K562 (cell line): ENCODE measurements around the gene PRKAG2. TPM values are rescaled to one million over a fixed set of nuclear protein-coding genes. Genes with fewer than 3 reads are reported as not detected.

Source experiments
- ATAC-seq: fragments of 200-7000 bp; cut with Tn5 transposase; 3 replicates; pipeline ENCODE4 v1.9.1; 2020; ENCODE audit warnings: moderate library complexity
- BruUV-seq: library from RNA; stranded (reverse); fragments of 400-500 nt; replicated peaks from 2 replicates; lab custom pipeline; 2021; lab: Mats Ljungman, UMichigan
- CTCF ChIA-PET: fragments of 300-600 bp; formaldehyde crosslinking; extraction: SDS; loops from one replicate; lab custom pipeline; 2021; ENCODE audit warnings: low intra/inter-chr PET ratio; lab: Yijun Ruan, JAX
- POLR2A ChIA-PET: fragments of 300-600, 350-650 bp; sonication (Branson Sonifier 250); formaldehyde crosslinking; extraction: SDS; loops from one replicate; lab custom pipeline; 2021; ENCODE audit warnings: antibody characterized with exemption, inconsistent platforms; lab: Yijun Ruan, JAX
- DNase-seq, 4 experiments: peaks; one replicate each; pipeline versions ENCODE4 v3.0.0 to v3.0.0-alpha.2; 2011 to 2018; ENCODE audit warnings: low spot score in 3 of 4, mixed read lengths in 3 of 4; ENCODE audit errors: extremely low read depth in 1 of 4
- FAIRE-seq: peaks from 2 replicates; lab custom pipeline; 2011; peaks lifted over from hg19 to GRCh38; lab: Jason Lieb, UNC
- H2AFZ ChIP-seq: 2 replicates; pipeline ENCODE4 v1.6.0; 2011; ENCODE audit warnings: low read depth, low read length, control low read depth, inconsistent platforms
- H3K27ac ChIP-seq: fragments of 200-600 bp; 3 replicates; pipeline ENCODE4 v1.8.0; 2011; ENCODE audit warnings: low read depth, mild to moderate bottlenecking, control low read depth, inconsistent platforms, low read length, moderate library complexity, mixed read lengths; ENCODE audit errors: extremely low read depth
- H3K27me3 ChIP-seq, 2 experiments: fragments of 300-600 bp in 1 of 2; 2 replicates in 1 of 2; 3 replicates in 1 of 2; pipeline versions ENCODE4 v1.6.0 to v1.8.0; 2011; ENCODE audit warnings: inconsistent platforms in 2 of 2, low read length in 2 of 2, mild to moderate bottlenecking in 1 of 2, mixed read lengths in 1 of 2, moderate library complexity in 1 of 2; ENCODE audit not compliant: control insufficient read depth in 2 of 2, insufficient read depth in 2 of 2
- H3K36me3 ChIP-seq: fragments of 300-600 bp; 3 replicates; pipeline ENCODE4 v1.8.0; 2011; ENCODE audit warnings: mild to moderate bottlenecking, low read length, inconsistent platforms; ENCODE audit not compliant: control insufficient read depth, insufficient read depth
- H3K4me1 ChIP-seq, 2 experiments: fragments of 200-600 bp in 1 of 2; replicated peaks in 1 of 2; 2 replicates in 1 of 2; 3 replicates in 1 of 2; pipeline versions ENCODE4 v1.5.1 to v1.8.0; 2011; ENCODE audit warnings: inconsistent platforms in 2 of 2, low read length in 2 of 2, mild to moderate bottlenecking in 1 of 2, mixed read lengths in 1 of 2, moderate library complexity in 1 of 2; ENCODE audit not compliant: control insufficient read depth in 2 of 2, insufficient read depth in 2 of 2
- H3K4me2 ChIP-seq: 2 replicates; pipeline ENCODE4 v1.6.1; 2011; ENCODE audit warnings: low read length, control low read depth, inconsistent platforms, mixed read lengths; ENCODE audit not compliant: insufficient read depth
- H3K4me3 ChIP-seq: fragments of 200-600 bp; sonication (generic), shearing (Covaris generic); 2 replicates; pipeline ENCODE4 v1.5.1; 2016; ENCODE audit warnings: control low read depth, inconsistent platforms
- H3K79me2 ChIP-seq: fragments of 200-600 bp; 3 replicates; pipeline ENCODE4 v1.8.0; 2011; ENCODE audit warnings: low read length, inconsistent platforms; ENCODE audit not compliant: control insufficient read depth, insufficient read depth
- H3K9ac ChIP-seq, 2 experiments: 2 replicates each; pipeline versions ENCODE4 v1.6.0 to v1.6.1; 2011; ENCODE audit warnings: low read depth in 2 of 2, low read length in 2 of 2, control low read depth in 1 of 2, inconsistent platforms in 1 of 2, mild to moderate bottlenecking in 1 of 2, mixed read lengths in 1 of 2; ENCODE audit not compliant: insufficient read depth in 1 of 2
- H3K9me1 ChIP-seq: one replicate; pipeline ENCODE4 v1.6.0; 2011; ENCODE audit warnings: inconsistent platforms, mild to moderate bottlenecking, low read length, moderate library complexity; ENCODE audit not compliant: control insufficient read depth, insufficient read depth
- H3K9me3 ChIP-seq: replicated peaks from 2 replicates; pipeline ENCODE4 v1.5.1; 2011; ENCODE audit warnings: low read depth, low read length, inconsistent platforms; ENCODE audit not compliant: control insufficient read depth, insufficient read depth
- H4K20me1 ChIP-seq: replicated peaks from 2 replicates; pipeline ENCODE4 v1.6.1; 2011; ENCODE audit warnings: low read length, inconsistent platforms, mixed read lengths; ENCODE audit not compliant: control insufficient read depth, insufficient read depth
- ARID4B ChIP-seq: sonication (generic); formaldehyde crosslinking; IDR thresholded peaks from 2 replicates; pipeline ENCODE4 v1.8.0; 2022; ENCODE audit warnings: mild to moderate bottlenecking, missing genetic modification reagents
- ATF2 ChIP-seq: sonication (generic); formaldehyde crosslinking; IDR thresholded peaks from 2 replicates; pipeline ENCODE4 v1.8.1; 2022; ENCODE audit warnings: missing genetic modification reagents
- EZH2 ChIP-seq: IDR thresholded peaks from 2 replicates; pipeline ENCODE4 v1.6.1; 2012; ENCODE audit warnings: low read depth, mild to moderate bottlenecking, inconsistent platforms, low read length, borderline replicate concordance
- KDM5B ChIP-seq: fragments of 200-600 bp; sonication (generic); IDR thresholded peaks from 2 replicates; pipeline ENCODE4 v1.6.1; 2012; ENCODE audit warnings: low read depth, mild to moderate bottlenecking, moderate library complexity, low read length, control low read depth, inconsistent platforms; ENCODE audit not compliant: insufficient replicate concordance
- U2AF2 ChIP-seq: fragments of 200-400 bp; formaldehyde crosslinking; optimal IDR thresholded peaks from 2 replicates; pipeline ENCODE3; 2017; ENCODE audit warnings: low read depth, mild to moderate bottlenecking, low read length
- WGBS: fragments of 100-300 bp; shearing (Covaris generic); methylation state at CpG from one replicate; pipeline ENCODE4 v1.1.6; 2016; ENCODE audit warnings: low coverage, mixed read lengths; ENCODE audit not compliant: insufficient coverage; ENCODE audit errors: missing lambda C conversion rate; 5-methylcytosine and 5-hydroxymethylcytosine counted together
- in situ Hi-C: fragments of 300-500 bp; cut with MboI; formaldehyde crosslinking; loops from 4 replicates; pipeline ENCODE4 v1.15.0; 2018; ENCODE audit warnings: inconsistent platforms, mixed read lengths
- intact Hi-C: fragments of 100-400 bp; cut with micrococcal nuclease; formaldehyde crosslinking; loops from 2 replicates; pipeline ENCODE4 v1.14.2; 2022
- polyA plus RNA-seq, 8 experiments: library from polyadenylated mRNA; depleted of rRNA in 4 of 8; stranded (reverse) in 5 of 8; unstranded in 3 of 8; fragments of >200 nt; fragmentation: Nextera tagmentation in 2 of 8; fragmentation: Illumina TruSeq in 1 of 8; extraction: Ambion mirVana in 2 of 8; extraction: Trizol in 1 of 8; gene quantifications; 2 replicates each; pipeline versions ENCODE4 v1.2.1 to v1.2.3, GENCODE V29; 2011 to 2014; ENCODE audit warnings: inconsistent platforms in 1 of 8, missing spikeins in 1 of 8
- total RNA-seq, 7 experiments: library from RNA; depleted of rRNA in 6 of 7; stranded (reverse); fragments of >200 nt in 6 of 7; fragmentation: Illumina TruSeq in 2 of 7; extraction: Trizol in 2 of 7; gene quantifications; 2 replicates each; pipeline versions ENCODE4 v1.2.1 to v1.2.3, GENCODE V29; 2011 to 2021; ENCODE audit warnings: low replicate concordance in 1 of 7
- TF ChIP-seq, protein P1 (sequence below), 2 experiments: fragments of 450-650 bp in 1 of 2; sonication (generic) in 1 of 2; formaldehyde crosslinking in 1 of 2; IDR thresholded peaks in 1 of 2; conservative IDR thresholded peaks in 1 of 2; 2 replicates each; pipeline versions ENCODE4 v1.6.1 to v1.8.1; 2016 to 2023; ENCODE audit warnings: mild to moderate bottlenecking in 2 of 2, moderate library complexity in 2 of 2, inconsistent platforms in 1 of 2, missing genetic modification reagents in 1 of 2
- TF ChIP-seq, protein P2 (sequence below): IDR thresholded peaks from 2 replicates; pipeline ENCODE4 v1.6.1; 2011; ENCODE audit not compliant: insufficient read length; ENCODE audit errors: extremely low read depth
- TF ChIP-seq, protein P3 (sequence below), 2 experiments: IDR thresholded peaks; 2 replicates each; pipeline ENCODE4 v1.6.1; 2011; ENCODE audit warnings: borderline replicate concordance in 1 of 2, control low read depth in 1 of 2, low read depth in 1 of 2, low read length in 1 of 2, mild to moderate bottlenecking in 1 of 2, mixed read lengths in 1 of 2, moderate library complexity in 1 of 2; ENCODE audit not compliant: insufficient read depth in 1 of 2, insufficient read length in 1 of 2, poor library complexity in 1 of 2, severe bottlenecking in 1 of 2; ENCODE audit errors: extremely low read depth in 1 of 2

Gene PRKAG2
- total and polyA plus RNA-seq, 9 of the 15 experiments (the other 6 are each of a cell fraction or from before 2014, with no cell fraction given): 0.99 to 5.6 (median 3.3) TPM

DNA sequence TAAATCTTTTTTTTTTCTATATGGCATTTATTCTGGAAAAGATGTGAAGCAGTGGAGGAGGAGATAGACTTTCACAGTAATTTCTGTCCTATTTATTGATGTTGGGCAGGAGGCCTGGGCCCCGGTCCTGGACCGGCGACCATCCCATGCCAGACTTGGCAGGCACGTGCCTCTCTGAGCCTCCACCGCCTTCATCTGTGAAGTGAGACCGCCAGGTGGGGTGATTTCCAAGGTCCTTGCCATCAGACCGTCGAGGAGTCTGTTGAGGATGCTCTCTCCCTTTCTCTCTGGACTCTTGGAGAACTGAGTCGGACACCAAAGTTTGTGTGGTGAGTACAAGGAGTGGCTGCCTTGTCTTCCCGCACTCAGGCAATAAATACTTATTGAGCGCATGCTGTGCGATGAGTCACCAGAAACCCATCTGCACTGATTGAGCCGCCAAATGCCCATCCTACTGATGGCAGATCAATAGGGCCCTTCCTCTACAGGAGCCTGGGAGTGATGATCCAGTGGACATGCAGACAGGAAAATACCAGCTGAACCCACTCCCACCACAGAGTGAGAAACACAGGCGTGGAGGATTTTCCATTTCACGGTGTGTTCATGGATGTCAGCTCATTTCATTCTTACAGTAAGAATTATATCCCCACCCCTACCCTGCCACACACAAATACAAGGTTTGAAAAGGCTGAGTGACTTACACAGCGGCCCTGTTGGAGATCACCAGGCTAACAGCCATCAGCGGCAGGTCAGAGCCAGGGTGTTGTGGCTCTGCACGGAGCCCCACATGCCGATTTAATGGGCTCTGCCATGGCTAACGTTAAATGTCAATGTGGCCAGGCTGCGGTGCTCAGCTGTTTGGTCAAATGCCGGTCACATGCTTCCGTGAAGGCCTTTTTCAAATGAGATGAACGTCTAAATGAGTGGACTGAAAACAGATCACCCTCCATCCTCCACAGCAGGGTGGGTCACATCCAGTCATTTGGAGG is 11.5 kb upstream of the PRKAG2 start:
- FAIRE-seq (no peak), DNase-seq (no peak), ATAC-seq (peak; percentile 64; the same call in 2 of the 3 replicates)
- Histone ChIP-seq H3K9ac (no peak overlapping the region), H3K9me1 (no peaks in the 10 kb centered on the region), H3K4me1 (no peaks in the 10 kb centered on the region; a peak in 1 of 5 replicates), H3K9me3 (no peaks in the 10 kb centered on the region), H3K27ac (no peak overlapping the region), H3K4me2 (no peak overlapping the region), H2AFZ (no peak overlapping the region), H3K79me2 (no peaks in the 10 kb centered on the region), H3K27me3 (peaks cover 55 to 87% of the 10 kb centered on the region in 2 experiments), H4K20me1 (no peaks in the 10 kb centered on the region; the same call in 1 of the 2 replicates), H3K36me3 (no peaks in the 10 kb centered on the region), H3K4me3 (no peak overlapping the region)
- in situ Hi-C loops (no loop called here), intact Hi-C loops (no loop called here)
- ChIA-PET CTCF (no interaction called here), POLR2A (interaction anchor here (0.6 to 0.8 kb wide), 2 partner anchors 34 to 510 kb away, joined by 3 read pairs; no protein-coding TSS in a partner anchor)
- WGBS: 5% methylated on average over 24 of the region's 24 CpGs
- no TSS peak for BruUV-seq
- TF ChIP-seq, protein P1, sequence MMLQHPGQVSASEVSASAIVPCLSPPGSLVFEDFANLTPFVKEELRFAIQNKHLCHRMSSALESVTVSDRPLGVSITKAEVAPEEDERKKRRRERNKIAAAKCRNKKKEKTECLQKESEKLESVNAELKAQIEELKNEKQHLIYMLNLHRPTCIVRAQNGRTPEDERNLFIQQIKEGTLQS (IDR thresholded peaks at IDR 0.05): peak; percentile 7; the same call in 1 of the 2 replicates
- TF ChIP-seq, protein P1 (CRISPR knock-in tag; conservative IDR thresholded peaks at IDR 0.05): no peak
- 0 out of 2 replicates have a peak, but pooled peaks have one; percentile 38 for TF ChIP-seq EZH2
- TF ChIP-seq, protein P2, sequence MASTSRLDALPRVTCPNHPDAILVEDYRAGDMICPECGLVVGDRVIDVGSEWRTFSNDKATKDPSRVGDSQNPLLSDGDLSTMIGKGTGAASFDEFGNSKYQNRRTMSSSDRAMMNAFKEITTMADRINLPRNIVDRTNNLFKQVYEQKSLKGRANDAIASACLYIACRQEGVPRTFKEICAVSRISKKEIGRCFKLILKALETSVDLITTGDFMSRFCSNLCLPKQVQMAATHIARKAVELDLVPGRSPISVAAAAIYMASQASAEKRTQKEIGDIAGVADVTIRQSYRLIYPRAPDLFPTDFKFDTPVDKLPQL: no peak
- no peak for TF ChIP-seq ATF2 (CRISPR knock-in tag)
- TF ChIP-seq KDM5B: no peak
- no peak for TF ChIP-seq U2AF2
- no peak for TF ChIP-seq ARID4B (CRISPR knock-in tag)
- TF ChIP-seq, protein P3, sequence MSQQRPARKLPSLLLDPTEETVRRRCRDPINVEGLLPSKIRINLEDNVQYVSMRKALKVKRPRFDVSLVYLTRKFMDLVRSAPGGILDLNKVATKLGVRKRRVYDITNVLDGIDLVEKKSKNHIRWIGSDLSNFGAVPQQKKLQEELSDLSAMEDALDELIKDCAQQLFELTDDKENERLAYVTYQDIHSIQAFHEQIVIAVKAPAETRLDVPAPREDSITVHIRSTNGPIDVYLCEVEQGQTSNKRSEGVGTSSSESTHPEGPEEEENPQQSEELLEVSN (IDR thresholded peaks at IDR 0.05; ENCODE audit: borderline replicate concordance in 1 of 2, extremely low read depth in 1 of 2, insufficient read depth in 1 of 2, insufficient read length in 1 of 2, low read depth in 1 of 2, low read length in 1 of 2, poor library complexity in 1 of 2, severe bottlenecking in 1 of 2): peak in 1 of 2 experiments; percentile 54
